C4-2B (cell line): ENCODE results near the gene KCNK15.

Source experiments
- H3K27ac ChIP-seq: fragments of 450-650 bp; 2 replicates; pipeline ENCODE4 v1.5.1; 2017
- ZFX ChIP-seq: fragments of 450-650 bp; IDR thresholded peaks from 2 replicates; pipeline ENCODE4 v1.6.1; 2017
- TF ChIP-seq, protein P1 (sequence below): fragments of 450-650 bp; conservative IDR thresholded peaks from 2 replicates; pipeline ENCODE4 v1.5.1; 2017; ENCODE audit warnings: mild to moderate bottlenecking

Gene KCNK15

DNA sequence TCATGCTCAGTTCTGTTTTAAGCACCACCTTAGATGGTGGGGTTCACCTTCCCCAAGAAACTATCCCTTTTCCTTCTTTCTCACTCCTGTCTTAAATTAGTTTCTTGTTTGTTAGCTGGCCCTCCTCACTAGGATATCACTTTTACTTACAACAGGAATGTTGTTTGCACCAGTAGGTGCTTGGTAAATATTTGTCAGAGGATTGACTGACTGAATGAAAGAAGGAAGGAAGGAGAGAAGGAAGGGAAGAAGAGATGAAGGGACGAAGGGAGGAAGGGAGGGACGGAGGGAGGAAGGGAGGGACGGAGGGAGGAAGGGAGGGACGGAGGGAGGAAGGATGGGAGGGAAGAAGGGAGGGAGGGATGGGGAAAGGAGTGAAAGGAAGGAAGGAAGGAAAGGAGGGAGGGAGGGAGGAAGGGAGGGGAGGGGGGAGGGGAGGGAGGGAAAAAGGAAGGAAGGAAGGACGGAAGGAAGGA lies 505 bp upstream of the KCNK15 start:
- TF ChIP-seq ZFX, result no peak
- TF ChIP-seq, protein P1, sequence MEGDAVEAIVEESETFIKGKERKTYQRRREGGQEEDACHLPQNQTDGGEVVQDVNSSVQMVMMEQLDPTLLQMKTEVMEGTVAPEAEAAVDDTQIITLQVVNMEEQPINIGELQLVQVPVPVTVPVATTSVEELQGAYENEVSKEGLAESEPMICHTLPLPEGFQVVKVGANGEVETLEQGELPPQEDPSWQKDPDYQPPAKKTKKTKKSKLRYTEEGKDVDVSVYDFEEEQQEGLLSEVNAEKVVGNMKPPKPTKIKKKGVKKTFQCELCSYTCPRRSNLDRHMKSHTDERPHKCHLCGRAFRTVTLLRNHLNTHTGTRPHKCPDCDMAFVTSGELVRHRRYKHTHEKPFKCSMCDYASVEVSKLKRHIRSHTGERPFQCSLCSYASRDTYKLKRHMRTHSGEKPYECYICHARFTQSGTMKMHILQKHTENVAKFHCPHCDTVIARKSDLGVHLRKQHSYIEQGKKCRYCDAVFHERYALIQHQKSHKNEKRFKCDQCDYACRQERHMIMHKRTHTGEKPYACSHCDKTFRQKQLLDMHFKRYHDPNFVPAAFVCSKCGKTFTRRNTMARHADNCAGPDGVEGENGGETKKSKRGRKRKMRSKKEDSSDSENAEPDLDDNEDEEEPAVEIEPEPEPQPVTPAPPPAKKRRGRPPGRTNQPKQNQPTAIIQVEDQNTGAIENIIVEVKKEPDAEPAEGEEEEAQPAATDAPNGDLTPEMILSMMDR, result no peak

DNA sequence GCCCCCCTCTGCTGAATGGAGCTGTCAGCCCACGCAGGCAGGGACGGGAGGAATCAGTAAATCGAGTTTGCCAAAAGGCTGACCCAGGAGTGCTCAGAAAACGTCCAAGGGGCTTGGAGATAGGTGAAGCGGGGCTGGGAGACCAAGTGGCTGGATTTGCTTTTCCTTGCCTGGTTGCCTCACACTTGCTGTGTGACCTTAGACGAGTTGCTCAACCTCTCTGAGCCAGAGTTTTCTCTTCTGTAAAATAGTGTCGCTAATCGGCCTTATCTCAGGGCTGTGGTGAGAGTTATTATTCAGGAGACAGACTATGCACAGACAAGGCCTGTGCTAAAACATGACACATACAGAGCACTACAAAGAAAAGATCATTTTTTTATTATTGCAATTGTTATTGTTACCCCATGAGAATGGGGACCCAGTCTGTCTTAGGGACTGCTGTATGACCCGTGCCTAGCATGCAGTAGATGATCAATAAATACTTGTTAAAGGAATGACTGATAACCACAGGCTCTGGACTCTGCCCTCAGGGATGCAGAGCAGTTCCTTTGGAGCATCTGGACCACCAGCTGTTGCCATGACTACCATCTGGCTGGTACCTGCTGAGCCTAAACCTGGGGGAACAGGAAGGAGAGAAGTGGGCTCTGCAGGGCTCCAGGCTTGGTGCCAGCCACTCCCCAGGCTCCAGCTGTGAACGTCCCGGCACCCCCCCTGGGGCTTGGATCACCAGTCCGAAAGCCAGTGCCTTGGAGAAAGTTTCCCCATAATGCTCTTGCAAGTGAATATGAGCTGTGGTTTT lies 901 bp downstream of the KCNK15 start:
- TF ChIP-seq ZFX, result no peak
- TF ChIP-seq, protein P1, result no peak
- H3K27ac ChIP-seq, result peak overlapping the region; percentile 4; the same call in 1 of the 2 replicates

More for the DNA sequence above, 505 bp upstream of the KCNK15 start:
- no peak overlapping the region for H3K27ac ChIP-seq

DNA sequence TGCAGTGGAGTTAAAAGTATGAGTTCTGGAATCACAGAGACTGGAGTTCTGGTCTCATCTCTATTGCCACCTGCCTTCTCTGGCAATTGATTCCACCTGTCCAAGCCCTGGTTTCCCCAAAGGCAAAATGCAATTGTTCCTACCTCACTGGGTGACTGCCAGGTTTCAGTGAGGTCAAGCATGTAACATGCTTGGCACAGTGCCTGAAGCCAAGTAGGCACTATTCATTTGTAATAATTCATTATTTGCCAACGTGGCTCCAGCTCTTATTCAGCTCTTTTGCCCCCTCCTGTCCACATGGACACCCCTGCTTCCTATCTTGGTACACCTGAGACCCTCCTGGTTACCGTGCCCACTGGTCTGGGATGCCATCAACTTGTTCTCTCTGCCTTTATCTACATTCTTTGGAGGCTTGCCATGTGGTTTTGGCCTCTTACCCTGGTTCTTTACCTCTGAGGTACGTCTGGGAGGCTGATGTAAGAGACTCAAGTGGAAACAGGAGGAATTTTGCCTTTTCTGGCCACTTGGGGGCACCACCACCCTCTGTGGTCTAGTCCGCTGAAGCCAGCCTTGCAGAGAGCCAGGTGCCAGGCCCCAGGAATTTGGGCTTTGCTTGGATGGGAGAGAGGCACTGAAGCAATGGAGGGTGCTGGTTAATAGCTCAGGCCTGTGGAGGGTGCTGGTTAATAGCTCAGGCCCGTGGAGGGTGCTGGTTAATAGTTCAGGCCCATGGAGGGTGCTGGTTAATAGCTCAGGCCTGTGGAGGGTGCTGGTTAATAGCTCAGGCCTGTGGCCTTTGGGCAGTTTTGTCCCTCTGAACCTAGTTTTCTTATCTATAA lies 1.7 kb downstream of the KCNK15 start:
- TF ChIP-seq, protein P1, result peak; percentile 91
- TF ChIP-seq ZFX, result no peak
- peak overlapping the region; percentile 4; the same call in 1 of the 2 replicates for H3K27ac ChIP-seq

DNA sequence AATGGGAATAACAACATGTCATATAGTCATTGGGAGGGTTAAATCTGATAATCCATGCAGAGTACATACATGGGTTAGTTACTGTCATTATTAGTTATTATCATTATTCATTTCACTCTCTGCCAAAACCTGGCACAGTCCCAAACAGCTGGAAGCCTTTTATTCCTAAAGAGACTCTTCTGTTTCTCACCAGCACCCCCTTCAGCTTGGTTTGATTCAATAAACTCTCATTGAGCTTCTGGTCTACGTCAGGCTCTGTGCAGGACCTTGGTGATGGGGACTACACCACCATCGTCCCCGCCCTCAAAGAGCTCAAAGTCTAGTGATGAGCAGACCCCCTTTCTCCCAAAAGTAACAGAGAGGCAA lies 2.3 kb downstream of the KCNK15 start:
- H3K27ac ChIP-seq, result no peak overlapping the region
- TF ChIP-seq, protein P1, result no peak
- no peak for TF ChIP-seq ZFX

DNA sequence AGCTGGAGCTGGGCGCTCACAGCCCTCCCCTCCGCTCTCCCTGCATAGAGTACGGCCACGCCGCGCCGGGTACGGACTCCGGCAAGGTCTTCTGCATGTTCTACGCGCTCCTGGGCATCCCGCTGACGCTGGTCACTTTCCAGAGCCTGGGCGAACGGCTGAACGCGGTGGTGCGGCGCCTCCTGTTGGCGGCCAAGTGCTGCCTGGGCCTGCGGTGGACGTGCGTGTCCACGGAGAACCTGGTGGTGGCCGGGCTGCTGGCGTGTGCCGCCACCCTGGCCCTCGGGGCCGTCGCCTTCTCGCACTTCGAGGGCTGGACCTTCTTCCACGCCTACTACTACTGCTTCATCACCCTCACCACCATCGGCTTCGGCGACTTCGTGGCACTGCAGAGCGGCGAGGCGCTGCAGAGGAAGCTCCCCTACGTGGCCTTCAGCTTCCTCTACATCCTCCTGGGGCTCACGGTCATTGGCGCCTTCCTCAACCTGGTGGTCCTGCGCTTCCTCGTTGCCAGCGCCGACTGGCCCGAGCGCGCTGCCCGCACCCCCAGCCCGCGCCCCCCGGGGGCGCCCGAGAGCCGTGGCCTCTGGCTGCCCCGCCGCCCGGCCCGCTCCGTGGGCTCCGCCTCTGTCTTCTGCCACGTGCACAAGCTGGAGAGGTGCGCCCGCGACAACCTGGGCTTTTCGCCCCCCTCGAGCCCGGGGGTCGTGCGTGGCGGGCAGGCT lies 4.6 kb downstream of the KCNK15 start:
- TF ChIP-seq, protein P1, result no peak; the same call in 1 of the 2 replicates
- TF ChIP-seq ZFX, result no peak
- H3K27ac ChIP-seq, result no peak overlapping the region

DNA sequence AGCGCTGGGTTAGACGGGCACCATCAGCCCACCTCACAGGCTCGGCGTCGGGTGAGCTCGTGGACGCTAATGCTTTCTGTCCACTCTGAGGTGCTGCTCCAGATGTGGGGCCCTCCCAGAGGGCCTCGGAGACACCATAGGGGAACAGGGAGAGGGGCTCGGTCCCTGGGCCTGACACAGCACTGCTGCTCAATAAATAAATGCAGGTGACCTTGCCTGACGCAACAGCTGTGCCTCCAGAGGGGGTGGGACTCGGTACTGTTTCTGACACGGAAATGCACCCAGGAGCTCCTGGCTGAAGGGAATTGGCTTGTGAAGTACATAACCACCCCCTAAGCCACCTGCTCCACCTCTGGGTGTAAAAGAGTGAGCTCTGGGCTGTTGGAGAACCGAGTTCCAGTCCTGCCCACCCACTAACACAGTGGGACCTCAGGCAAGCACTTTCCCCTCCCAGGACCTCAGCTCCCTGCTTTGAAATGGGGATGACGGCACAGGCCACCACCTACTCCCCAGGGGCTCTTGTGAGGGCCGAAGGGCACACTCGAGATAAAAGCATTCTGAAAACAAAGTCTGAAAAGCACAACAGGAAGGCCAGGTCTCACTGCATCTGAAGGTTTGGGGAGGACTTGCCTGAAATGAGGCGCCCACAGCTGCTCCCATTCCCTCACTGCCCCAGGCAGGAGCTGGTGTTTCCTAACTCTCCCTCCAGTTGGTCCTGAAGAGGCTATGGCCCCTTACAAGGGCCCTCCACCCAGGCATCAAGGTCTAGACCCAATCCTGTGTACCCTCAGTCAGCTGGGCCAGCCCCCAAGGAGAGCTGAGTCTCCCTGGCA lies 6.7 kb downstream of the KCNK15 start:
- no peak for TF ChIP-seq ZFX
- TF ChIP-seq, protein P1, result no peak
- no peak overlapping the region for H3K27ac ChIP-seq
